Fibroblast of skin of abdomen (primary cell): ENCODE measurements around the gene SOX18.

Source experiments
- DNase-seq: peaks from one replicate; pipeline ENCODE4 v3.0.0-alpha.2; 2013

SOX18 gene

GRCh38 chr20:64067733-64068307 is 18.4 kb upstream of the SOX18 start:
- no peak for DNase-seq

GRCh38 chr20:64067005-64067632 is 17.7 kb upstream of the SOX18 start:
- no peak for DNase-seq

- peak; percentile 51 for DNase-seq
Observed at GRCh38 chr20:64065974-64066343, 16.5 kb upstream of the SOX18 start.

- DNase-seq: no peak
Observed at GRCh38 chr20:64065062-64065973, 15.9 kb upstream of the SOX18 start.

- peak; percentile 51 for DNase-seq
Observed at GRCh38 chr20:64064145-64064698, 14.8 kb upstream of the SOX18 start.

GRCh38 chr20:64063389-64064144 is 14.1 kb upstream of the SOX18 start:
- DNase-seq: no peak

GRCh38 chr20:64062596-64063388 is 13.4 kb upstream of the SOX18 start, which contains the start of gene TCEA2:
Gene TCEA2, plus strand, starts transcription at chr20:64063198. Its CDS starts 115 bp downstream, at chr20:64063313.
- DNase-seq: peak; percentile 95

- no peak for DNase-seq
Observed at GRCh38 chr20:64062276-64062595, 12.8 kb upstream of the SOX18 start.

- no peak for DNase-seq
Observed at GRCh38 chr20:64058536-64058935, 9.1 kb upstream of the SOX18 start.

GRCh38 chr20:64057628-64058498 is 8.4 kb upstream of the SOX18 start:
- peak; percentile 55 for DNase-seq

GRCh38 chr20:64056889-64057627 is 7.6 kb upstream of the SOX18 start:
- no peak for DNase-seq

- no peak for DNase-seq
Observed at GRCh38 chr20:64056639-64056888, 7.1 kb upstream of the SOX18 start.

- DNase-seq: peak; percentile 36
Observed at GRCh38 chr20:64055893-64056638, 6.6 kb upstream of the SOX18 start.

- DNase-seq: no peak
Observed at GRCh38 chr20:64055396-64055892, 6.0 kb upstream of the SOX18 start.

- DNase-seq: peak; percentile 51
Observed at GRCh38 chr20:64053841-64054661, 4.6 kb upstream of the SOX18 start.

- no peak for DNase-seq
Observed at GRCh38 chr20:64052987-64053840, 3.8 kb upstream of the SOX18 start.

GRCh38 chr20:64052326-64052722 is 2.9 kb upstream of the SOX18 start:
- DNase-seq: no peak
